DLD1 (cell line): ENCODE data around the gene CYB561.
"Not testable (repeated sequence)": the region's sequence is repeated elsewhere in the genome, so short reads cannot be mapped to it uniquely, and the experiment has no call there.

ENCODE experiments used
- in situ Hi-C: cut with HindIII; loops from 2 replicates; pipeline ENCODE4 v1.10.0; 2017; ENCODE audit warnings: low sequenced_read_pairs

The CYB561 gene

DNA sequence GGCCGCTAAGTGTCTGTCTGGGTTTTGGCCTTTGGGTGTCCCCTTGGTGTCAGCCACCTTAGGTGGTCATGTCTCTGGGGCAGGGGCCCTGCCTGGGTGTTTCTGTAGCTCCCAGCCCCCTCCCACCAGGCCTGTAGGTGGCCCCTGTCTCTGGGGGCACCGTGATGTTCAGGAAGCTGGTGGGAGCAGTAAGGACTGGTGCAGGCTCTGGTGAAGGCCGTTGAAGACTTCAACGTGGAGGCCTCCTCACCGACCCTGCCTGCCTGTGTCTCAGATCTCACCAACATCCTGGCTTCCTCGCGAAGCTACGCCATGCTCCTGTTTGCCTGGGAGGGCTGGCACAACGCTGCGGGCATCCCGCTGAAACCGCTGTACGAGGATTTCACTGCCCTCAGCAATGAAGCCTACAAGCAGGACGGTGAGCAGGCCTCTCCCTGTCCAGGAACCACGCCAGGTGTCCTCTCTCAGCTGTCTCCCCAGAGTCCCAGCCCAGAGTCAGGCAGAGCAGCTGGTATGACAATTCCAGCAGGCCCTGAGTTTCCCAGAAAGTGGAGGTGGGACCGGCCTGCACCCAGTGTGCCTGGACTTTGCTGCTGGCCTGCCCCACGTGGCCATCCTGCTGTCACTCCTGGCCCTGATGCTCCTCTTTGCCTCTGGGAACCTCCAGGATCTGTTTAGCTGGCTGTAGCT, 33.5 kb upstream of the CYB561 start:
- in situ Hi-C loops: no loop called here

DNA sequence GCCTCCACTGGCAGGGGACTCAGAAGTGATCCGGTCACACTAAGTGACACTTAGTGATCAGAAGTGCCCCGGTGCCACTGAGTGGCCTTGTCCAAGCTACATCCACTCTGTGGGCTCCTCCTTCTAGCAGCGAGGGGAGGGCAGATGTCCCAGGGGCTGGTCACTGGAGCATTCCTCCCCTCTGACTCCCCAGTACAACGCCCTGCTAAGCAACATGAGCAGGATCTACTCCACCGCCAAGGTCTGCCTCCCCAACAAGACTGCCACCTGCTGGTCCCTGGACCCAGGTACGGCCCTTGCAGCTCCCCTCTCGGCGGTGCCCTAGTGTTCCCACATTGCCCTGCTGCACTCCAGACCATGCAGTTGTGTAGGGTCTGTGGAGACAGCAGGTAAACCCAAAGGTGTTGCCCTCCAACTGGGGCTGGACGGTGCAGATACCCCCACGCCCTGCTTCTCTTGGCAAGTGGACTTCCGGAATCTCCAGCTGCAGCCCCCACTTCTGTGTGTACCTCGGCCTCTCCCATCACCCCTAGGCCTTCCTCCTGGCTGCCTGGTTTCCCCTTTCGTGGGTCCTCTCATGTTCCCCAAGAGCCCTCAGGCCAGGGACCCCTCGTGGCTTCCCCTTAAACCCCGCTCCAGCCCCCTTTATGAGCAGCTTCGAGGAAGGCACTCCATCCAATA, 32.8 kb upstream of the CYB561 start:
- in situ Hi-C loops: no loop called here

DNA sequence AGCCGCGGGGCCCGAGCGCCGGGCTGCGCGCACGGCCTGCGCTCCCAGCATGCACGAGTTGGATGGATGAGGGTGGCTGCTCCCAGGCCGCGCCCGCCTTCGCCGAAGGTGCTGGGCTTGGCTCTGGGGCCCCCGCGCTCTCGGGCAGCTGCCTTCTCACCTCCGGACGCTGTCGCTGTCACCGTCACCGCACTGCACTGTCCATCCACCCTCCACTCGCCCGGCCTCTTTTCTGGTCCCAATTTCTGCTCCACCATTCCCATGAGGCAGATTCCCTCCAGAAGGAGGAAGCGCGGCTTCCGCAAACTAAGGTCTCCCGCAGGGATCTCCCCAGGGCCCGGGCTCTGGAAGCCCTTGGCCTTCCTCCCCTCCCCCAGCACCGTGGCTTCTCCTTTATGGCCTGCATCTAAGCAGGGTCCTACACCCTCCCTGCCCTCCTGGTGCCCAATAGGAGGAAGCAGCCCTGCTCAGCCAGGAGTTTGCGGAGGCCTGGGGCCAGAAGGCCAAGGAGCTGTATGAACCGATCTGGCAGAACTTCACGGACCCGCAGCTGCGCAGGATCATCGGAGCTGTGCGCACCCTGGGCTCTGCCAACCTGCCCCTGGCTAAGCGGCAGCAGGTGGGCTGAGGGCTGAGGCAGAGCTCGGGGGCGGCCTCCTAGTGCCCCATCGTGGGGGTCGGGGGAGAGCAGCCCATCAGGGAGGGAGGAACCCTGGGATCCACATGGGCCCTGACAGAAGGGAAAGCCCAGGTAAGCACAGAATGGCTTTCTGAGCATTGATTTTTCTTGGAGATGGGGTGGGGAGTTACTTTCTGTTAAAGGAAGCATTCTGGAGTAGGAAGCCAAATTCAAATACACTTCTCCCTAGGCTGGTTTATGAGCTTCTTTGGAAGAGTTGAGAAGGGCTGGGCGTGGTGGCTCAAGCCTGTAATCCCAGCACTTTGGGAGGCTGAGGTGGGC, 31.7 kb upstream of the CYB561 start:
- in situ Hi-C loops: no loop called here

DNA sequence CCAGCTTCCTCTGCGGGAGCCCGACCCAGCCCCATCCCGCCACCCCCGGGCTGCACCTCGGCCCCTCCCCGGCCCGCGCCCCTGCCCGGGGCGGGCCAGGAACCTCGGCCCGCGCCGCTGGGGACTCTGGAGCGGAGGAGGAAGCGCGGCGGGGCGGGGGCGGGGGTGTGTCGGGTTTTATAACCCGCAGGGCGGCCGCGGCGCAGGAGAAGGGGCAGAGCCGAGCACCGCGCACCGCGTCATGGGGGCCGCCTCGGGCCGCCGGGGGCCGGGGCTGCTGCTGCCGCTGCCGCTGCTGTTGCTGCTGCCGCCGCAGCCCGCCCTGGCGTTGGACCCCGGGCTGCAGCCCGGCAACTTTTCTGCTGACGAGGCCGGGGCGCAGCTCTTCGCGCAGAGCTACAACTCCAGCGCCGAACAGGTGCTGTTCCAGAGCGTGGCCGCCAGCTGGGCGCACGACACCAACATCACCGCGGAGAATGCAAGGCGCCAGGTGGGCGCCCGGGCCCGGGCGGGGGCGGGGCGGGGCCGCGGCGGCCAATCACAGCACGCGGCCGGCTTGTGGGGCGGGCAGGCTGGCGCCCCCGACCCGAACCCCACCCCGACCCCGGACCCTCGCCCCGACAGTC, 30.9 kb upstream of the CYB561 start, which contains the start of gene ACE:
TSS of gene ACE (plus strand) at position 208 of the 626 bp plus-strand sequence. CDS start at position 242, 34 bp downstream.
- in situ Hi-C loops: no loop called here

DNA sequence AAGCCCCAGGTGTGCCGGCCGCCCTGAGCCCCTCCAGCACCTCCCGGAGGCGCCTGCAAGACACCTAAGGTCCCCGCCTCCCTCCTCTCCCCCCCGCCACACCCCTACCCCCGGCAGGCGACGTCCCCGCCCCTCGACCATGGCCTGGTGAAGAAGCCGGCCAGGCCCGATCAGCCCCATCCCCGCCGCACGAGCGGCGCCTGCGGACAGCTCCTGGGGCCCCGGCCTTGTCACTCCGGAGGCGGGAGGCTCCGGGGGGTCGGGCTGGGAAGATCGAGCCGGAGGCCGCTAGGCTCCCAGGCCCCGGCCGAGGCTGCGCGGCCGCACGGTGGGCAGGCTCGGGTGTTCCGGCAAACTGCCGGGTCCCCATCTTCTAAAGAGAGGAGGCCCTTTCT, 30.4 kb upstream of the CYB561 start:
- in situ Hi-C loops: no loop called here

- in situ Hi-C loops: no loop called here
Observed at GRCh38 chr17:63475491-63476412, 29.6 kb upstream of the CYB561 start.

GRCh38 chr17:63474586-63475460, 28.7 kb upstream of the CYB561 start:
- in situ Hi-C loops: no loop called here

- in situ Hi-C loops: no loop called here
Observed at GRCh38 chr17:63474174-63474573, 28.1 kb upstream of the CYB561 start.

GRCh38 chr17:63468099-63468498, 22.0 kb upstream of the CYB561 start:
- in situ Hi-C loops: not testable (repeated sequence)

DNA sequence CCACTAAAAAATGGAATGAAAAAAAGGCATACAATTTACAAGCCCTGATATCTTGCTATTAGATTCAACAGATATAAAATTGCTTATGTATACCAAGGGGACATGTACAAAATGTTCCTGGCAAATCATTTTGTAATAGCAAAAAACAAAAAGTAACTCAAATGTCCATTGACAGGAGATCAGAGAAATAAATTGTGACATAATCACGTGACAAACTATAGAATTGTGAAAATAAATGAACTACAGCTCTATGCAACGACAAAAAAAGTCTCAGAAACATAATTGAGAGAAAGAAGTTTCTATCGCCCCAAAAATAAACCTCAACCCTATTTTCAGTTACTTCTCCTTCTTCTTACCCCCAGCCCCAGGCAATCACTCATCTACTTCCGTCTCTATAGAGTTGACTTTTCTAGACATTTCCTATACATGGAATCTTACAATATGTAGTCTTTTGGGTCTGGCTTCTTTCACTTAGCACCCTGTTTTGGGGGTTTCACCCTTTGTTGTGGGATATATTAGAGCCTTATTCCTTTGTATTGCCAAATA, 18.7 kb upstream of the CYB561 start:
- in situ Hi-C loops: no loop called here

- in situ Hi-C loops: no loop called here
Observed at GRCh38 chr17:63463771-63464170, 17.7 kb upstream of the CYB561 start.

- in situ Hi-C loops: no loop called here
Observed at GRCh38 chr17:63460018-63460417, 13.9 kb upstream of the CYB561 start.

DNA sequence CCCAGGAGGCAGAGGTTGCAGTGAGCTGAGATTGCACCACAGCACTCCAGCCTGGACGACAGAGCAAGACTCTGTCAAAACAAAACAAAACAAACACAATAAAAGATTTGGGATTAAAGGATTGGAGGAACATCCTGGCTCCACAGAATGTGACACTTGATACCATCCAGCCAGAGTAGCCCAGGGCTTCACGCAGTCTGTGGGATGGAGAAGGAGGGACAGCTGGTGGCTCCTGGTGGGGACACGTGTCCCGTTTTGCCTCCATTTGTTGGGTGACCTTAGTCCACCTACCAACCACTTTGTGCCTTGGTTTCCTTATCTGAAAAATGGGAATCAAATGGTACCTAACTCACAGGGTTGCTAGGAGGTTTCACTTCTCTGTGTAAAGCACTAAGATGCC, 12.4 kb upstream of the CYB561 start:
- in situ Hi-C loops: no loop called here

GRCh38 chr17:63455417-63455816, 9.3 kb upstream of the CYB561 start:
- in situ Hi-C loops: no loop called here

DNA sequence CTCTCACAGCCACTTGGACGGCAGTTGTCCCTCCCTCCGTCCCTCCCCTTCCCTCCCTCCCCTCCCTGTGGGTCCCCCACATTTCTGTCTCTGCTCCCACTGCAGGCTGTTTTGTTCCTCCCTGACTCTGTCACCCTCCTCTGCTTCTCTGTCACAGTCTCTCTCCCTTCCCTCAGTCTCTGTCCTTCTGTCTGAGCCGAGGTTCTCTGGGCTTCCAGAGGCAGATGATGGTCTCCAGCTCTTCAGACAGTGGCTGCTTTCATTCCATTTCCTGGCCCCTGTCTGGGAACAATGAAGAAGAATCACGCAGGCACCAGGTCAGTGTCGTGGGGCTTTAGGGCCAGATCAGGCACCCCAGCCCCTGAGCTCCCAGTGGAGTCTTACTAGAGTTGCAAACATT, 8.8 kb upstream of the CYB561 start:
- in situ Hi-C loops: no loop called here

DNA sequence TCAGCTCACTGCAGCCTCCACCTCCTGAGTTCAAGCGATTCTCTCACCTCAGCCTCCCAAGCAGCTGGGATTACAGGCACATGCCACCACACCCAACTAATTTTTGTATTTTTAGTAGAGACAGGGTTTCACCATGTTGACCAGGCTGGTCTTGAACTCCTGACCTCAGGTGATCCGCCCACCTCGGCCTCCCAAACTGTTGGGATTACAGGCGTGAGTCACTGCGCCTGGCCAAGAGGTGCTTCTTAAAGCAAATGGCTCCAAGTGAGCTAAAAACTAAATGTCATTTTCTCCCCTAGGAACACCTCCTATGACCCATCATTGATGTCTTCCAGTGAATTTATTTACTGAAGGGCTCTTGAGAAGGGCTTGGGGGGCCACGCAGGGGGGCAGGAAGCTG, 8.3 kb upstream of the CYB561 start:
- in situ Hi-C loops: not testable (repeated sequence)

- in situ Hi-C loops: no loop called here
Observed at GRCh38 chr17:63452962-63453551, 7.0 kb upstream of the CYB561 start.
